HEK293 (cell line): Measurements from ENCODE around the gene SYNJ2.

Experiments used
- GLI2 ChIP-seq: fragments of 450-650 bp; formaldehyde crosslinking; IDR thresholded peaks from 2 replicates; pipeline ENCODE4; 2017; ENCODE audit warnings: missing biosample characterization, missing genetic modification characterization, low read depth, borderline replicate concordance
- KLF16 ChIP-seq: fragments of 450-650 bp; formaldehyde crosslinking; IDR thresholded peaks from 2 replicates; pipeline ENCODE4 v1.5.1; 2017; ENCODE audit warnings: missing biosample characterization, missing genetic modification characterization
- MYNN ChIP-seq: fragments of 450-650 bp; formaldehyde crosslinking; IDR thresholded peaks from 2 replicates; pipeline ENCODE4 v1.5.1; 2016; ENCODE audit warnings: missing biosample characterization, missing genetic modification characterization, borderline replicate concordance
- MZF1 ChIP-seq: fragments of 450-650 bp; formaldehyde crosslinking; IDR thresholded peaks from 2 replicates; pipeline ENCODE4 v1.5.1; 2017; ENCODE audit warnings: missing biosample characterization, missing genetic modification characterization, borderline replicate concordance
- PRDM1 ChIP-seq: fragments of 450-650 bp; formaldehyde crosslinking; IDR thresholded peaks from 2 replicates; pipeline ENCODE4; 2016; ENCODE audit warnings: missing biosample characterization, missing genetic modification characterization
- REPIN1 ChIP-seq: fragments of 450-650 bp; formaldehyde crosslinking; IDR thresholded peaks from 2 replicates; pipeline ENCODE4 v1.5.1; 2017; ENCODE audit warnings: missing biosample characterization, missing genetic modification characterization, low read depth
- YY1 ChIP-seq: fragments of 450-650 bp; formaldehyde crosslinking; IDR thresholded peaks from 2 replicates; pipeline ENCODE4 v1.5.1; 2018; ENCODE audit warnings: missing biosample characterization, missing genetic modification characterization
- ZBTB20 ChIP-seq: fragments of 450-650 bp; formaldehyde crosslinking; IDR thresholded peaks from 2 replicates; pipeline ENCODE4 v1.5.1; 2016; ENCODE audit warnings: missing biosample characterization, missing genetic modification characterization
- ZFP37 ChIP-seq: fragments of 450-650 bp; formaldehyde crosslinking; IDR thresholded peaks from 2 replicates; pipeline ENCODE4 v1.5.1; 2016; ENCODE audit warnings: missing biosample characterization, missing genetic modification characterization
- ZNF138 ChIP-seq: fragments of 450-650 bp; formaldehyde crosslinking; IDR thresholded peaks from 2 replicates; pipeline ENCODE4 v1.5.1; 2016; ENCODE audit warnings: missing biosample characterization, missing genetic modification characterization, borderline replicate concordance
- ZNF184 ChIP-seq: fragments of 450-650 bp; IDR thresholded peaks from 2 replicates; pipeline ENCODE4 v1.5.1; 2018; ENCODE audit warnings: missing biosample characterization, mild to moderate bottlenecking, missing genetic modification characterization
- ZNF423 ChIP-seq: fragments of 450-650 bp; formaldehyde crosslinking; IDR thresholded peaks from 2 replicates; pipeline ENCODE4 v1.5.1; 2016; ENCODE audit warnings: missing biosample characterization, missing genetic modification characterization
- ZNF433 ChIP-seq: fragments of 450-650 bp; formaldehyde crosslinking; IDR thresholded peaks from 2 replicates; pipeline ENCODE4 v1.5.1; 2016; ENCODE audit warnings: missing biosample characterization, missing genetic modification characterization, low read depth
- ZNF561 ChIP-seq: fragments of 450-650 bp; IDR thresholded peaks from 2 replicates; pipeline ENCODE4 v1.5.1; 2018; ENCODE audit warnings: missing biosample characterization, missing genetic modification characterization, borderline replicate concordance
- ZNF610 ChIP-seq: fragments of 450-650 bp; formaldehyde crosslinking; IDR thresholded peaks from 2 replicates; pipeline ENCODE4 v1.5.1; 2016; ENCODE audit warnings: missing biosample characterization, missing genetic modification characterization, borderline replicate concordance
- ZNF623 ChIP-seq: fragments of 450-650 bp; formaldehyde crosslinking; IDR thresholded peaks from 2 replicates; pipeline ENCODE4 v1.5.1; 2016; ENCODE audit warnings: missing biosample characterization, missing genetic modification characterization
- ZNF654 ChIP-seq: fragments of 450-650 bp; formaldehyde crosslinking; IDR thresholded peaks from 2 replicates; pipeline ENCODE4 v1.5.1; 2016; ENCODE audit warnings: low read depth, missing biosample characterization, missing genetic modification characterization
- ZNF658 ChIP-seq: fragments of 450-650 bp; formaldehyde crosslinking; IDR thresholded peaks from 2 replicates; pipeline ENCODE4; 2016; ENCODE audit warnings: missing biosample characterization, missing genetic modification characterization
- ZNF677 ChIP-seq: fragments of 450-650 bp; IDR thresholded peaks from 2 replicates; pipeline ENCODE4 v1.5.0; 2018; ENCODE audit warnings: missing biosample characterization, mild to moderate bottlenecking, missing genetic modification characterization, moderate library complexity
- ZNF776 ChIP-seq: fragments of 450-650 bp; formaldehyde crosslinking; IDR thresholded peaks from 2 replicates; pipeline ENCODE4 v1.5.0; 2017; ENCODE audit warnings: missing biosample characterization, missing genetic modification characterization, borderline replicate concordance
- ZNF785 ChIP-seq: fragments of 450-650 bp; formaldehyde crosslinking; IDR thresholded peaks from 2 replicates; pipeline ENCODE4 v1.5.1; 2016; ENCODE audit warnings: missing biosample characterization, missing genetic modification characterization
- ZNF830 ChIP-seq: fragments of 450-650 bp; IDR thresholded peaks from 2 replicates; pipeline ENCODE4 v1.5.0; 2018; ENCODE audit warnings: missing biosample characterization, missing genetic modification characterization, low read depth, mild to moderate bottlenecking, moderate library complexity
- TF ChIP-seq, protein P1 (sequence below): fragments of 450-650 bp; formaldehyde crosslinking; IDR thresholded peaks from 2 replicates; pipeline ENCODE4 v1.5.1; 2016; ENCODE audit warnings: missing biosample characterization, missing genetic modification characterization
- TF ChIP-seq, protein P2 (sequence below): fragments of 450-650 bp; formaldehyde crosslinking; IDR thresholded peaks from 2 replicates; pipeline ENCODE4 v1.5.1; 2016; ENCODE audit warnings: missing biosample characterization, missing genetic modification characterization
- TF ChIP-seq, protein P3 (sequence below): fragments of 450-650 bp; formaldehyde crosslinking; IDR thresholded peaks from 2 replicates; pipeline ENCODE4 v1.5.1; 2016; ENCODE audit warnings: missing biosample characterization, missing genetic modification characterization
- TF ChIP-seq, protein P4 (sequence below): fragments of 450-650 bp; formaldehyde crosslinking; IDR thresholded peaks from 2 replicates; pipeline ENCODE4 v1.5.1; 2016; ENCODE audit warnings: missing biosample characterization, missing genetic modification characterization
- TF ChIP-seq, protein P5 (sequence below): fragments of 450-650 bp; formaldehyde crosslinking; IDR thresholded peaks from 2 replicates; pipeline ENCODE4 v1.5.1; 2016; ENCODE audit warnings: missing biosample characterization, missing genetic modification characterization

Gene SYNJ2

DNA sequence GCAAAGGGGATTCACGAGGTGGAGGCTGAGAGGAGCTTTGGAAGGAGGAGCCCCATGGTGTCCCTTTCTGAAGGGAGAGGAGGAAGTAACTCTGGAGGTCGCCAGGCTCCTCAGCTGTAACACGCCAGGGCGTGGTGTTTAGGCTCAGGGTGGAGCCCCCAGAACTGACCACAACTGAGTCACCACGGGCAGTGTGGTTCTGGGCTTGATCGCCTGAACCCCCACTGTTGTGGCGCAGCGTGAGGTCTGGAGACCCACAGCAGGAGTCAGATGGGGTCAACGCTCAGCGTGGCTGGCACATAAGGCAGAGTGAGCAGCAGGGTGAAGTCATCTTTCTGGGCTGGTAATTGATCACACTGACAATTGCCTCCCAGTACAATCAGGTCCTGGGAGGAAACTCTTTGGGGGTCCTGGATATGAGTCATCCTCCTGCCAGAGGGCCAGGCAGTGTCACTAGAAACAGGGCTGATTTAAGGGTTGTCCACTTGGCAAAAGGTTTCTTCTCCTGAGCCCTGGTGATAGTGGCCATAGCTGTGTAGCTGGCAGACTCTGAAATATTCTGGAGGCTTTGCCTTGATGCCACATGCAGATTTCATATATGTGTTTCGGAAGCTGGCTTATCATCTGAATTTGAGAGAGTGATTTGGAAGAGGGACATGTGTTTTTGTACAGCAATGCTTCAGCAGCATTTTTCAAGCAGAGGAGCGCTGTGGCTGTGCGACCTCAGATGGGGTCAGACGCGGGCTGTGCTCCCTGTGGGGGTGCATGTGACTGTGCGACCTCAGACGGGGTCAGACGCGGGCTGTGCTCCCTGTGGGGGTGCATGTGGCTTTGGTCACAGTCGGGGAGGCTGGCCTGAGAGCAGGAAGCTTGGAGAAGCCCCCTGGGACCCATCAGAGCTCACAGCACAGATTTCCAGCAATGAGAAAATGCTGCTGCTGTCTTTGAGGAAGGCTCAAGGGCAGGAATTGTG is 50.0 kb downstream of the SYNJ2 start (continued):
- TF ChIP-seq, protein P1, sequence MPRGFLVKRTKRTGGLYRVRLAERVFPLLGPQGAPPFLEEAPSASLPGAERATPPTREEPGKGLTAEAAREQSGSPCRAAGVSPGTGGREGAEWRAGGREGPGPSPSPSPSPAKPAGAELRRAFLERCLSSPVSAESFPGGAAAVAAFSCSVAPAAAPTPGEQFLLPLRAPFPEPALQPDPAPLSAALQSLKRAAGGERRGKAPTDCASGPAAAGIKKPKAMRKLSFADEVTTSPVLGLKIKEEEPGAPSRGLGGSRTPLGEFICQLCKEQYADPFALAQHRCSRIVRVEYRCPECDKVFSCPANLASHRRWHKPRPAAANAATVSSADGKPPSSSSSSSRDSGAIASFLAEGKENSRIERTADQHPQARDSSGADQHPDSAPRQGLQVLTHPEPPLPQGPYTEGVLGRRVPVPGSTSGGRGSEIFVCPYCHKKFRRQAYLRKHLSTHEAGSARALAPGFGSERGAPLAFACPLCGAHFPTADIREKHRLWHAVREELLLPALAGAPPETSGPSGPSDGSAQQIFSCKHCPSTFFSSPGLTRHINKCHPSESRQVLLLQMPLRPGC, result 0 out of 2 replicates have a peak, but pooled peaks have one; percentile 0
- no peak for TF ChIP-seq GLI2 (tag by site-specific recombination)
- TF ChIP-seq ZNF623 (tag by site-specific recombination), result no peak
- TF ChIP-seq KLF16 (tag by site-specific recombination), result no peak
- TF ChIP-seq ZNF138 (tag by site-specific recombination), result no peak
- TF ChIP-seq REPIN1, result no peak
- TF ChIP-seq ZNF677 (tag by site-specific recombination), result no peak
- TF ChIP-seq ZNF830 (tag by site-specific recombination), result no peak
- TF ChIP-seq ZFP37 (tag by site-specific recombination), result no peak
- no peak for TF ChIP-seq YY1 (tag by site-specific recombination)
- TF ChIP-seq, protein P2, sequence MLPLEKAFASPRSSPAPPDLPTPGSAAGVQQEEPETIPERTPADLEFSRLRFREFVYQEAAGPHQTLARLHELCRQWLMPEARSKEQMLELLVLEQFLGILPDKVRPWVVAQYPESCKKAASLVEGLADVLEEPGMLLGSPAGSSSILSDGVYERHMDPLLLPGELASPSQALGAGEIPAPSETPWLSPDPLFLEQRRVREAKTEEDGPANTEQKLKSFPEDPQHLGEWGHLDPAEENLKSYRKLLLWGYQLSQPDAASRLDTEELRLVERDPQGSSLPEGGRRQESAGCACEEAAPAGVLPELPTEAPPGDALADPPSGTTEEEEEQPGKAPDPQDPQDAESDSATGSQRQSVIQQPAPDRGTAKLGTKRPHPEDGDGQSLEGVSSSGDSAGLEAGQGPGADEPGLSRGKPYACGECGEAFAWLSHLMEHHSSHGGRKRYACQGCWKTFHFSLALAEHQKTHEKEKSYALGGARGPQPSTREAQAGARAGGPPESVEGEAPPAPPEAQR (tag by site-specific recombination), result no peak
- TF ChIP-seq PRDM1 (tag by site-specific recombination), result no peak
- TF ChIP-seq ZNF423 (tag by site-specific recombination), result peak; percentile 65; the same call in 1 of the 2 replicates
- no peak for TF ChIP-seq MZF1
- TF ChIP-seq ZNF610 (tag by site-specific recombination), result no peak
- TF ChIP-seq, protein P3, sequence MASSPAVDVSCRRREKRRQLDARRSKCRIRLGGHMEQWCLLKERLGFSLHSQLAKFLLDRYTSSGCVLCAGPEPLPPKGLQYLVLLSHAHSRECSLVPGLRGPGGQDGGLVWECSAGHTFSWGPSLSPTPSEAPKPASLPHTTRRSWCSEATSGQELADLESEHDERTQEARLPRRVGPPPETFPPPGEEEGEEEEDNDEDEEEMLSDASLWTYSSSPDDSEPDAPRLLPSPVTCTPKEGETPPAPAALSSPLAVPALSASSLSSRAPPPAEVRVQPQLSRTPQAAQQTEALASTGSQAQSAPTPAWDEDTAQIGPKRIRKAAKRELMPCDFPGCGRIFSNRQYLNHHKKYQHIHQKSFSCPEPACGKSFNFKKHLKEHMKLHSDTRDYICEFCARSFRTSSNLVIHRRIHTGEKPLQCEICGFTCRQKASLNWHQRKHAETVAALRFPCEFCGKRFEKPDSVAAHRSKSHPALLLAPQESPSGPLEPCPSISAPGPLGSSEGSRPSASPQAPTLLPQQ (tag by site-specific recombination), result 0 out of 2 replicates have a peak, but pooled peaks have one; percentile 26
- TF ChIP-seq, protein P4, sequence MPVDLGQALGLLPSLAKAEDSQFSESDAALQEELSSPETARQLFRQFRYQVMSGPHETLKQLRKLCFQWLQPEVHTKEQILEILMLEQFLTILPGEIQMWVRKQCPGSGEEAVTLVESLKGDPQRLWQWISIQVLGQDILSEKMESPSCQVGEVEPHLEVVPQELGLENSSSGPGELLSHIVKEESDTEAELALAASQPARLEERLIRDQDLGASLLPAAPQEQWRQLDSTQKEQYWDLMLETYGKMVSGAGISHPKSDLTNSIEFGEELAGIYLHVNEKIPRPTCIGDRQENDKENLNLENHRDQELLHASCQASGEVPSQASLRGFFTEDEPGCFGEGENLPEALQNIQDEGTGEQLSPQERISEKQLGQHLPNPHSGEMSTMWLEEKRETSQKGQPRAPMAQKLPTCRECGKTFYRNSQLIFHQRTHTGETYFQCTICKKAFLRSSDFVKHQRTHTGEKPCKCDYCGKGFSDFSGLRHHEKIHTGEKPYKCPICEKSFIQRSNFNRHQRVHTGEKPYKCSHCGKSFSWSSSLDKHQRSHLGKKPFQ, result no peak
- TF ChIP-seq ZNF785 (tag by site-specific recombination), result no peak
- TF ChIP-seq, protein P5, sequence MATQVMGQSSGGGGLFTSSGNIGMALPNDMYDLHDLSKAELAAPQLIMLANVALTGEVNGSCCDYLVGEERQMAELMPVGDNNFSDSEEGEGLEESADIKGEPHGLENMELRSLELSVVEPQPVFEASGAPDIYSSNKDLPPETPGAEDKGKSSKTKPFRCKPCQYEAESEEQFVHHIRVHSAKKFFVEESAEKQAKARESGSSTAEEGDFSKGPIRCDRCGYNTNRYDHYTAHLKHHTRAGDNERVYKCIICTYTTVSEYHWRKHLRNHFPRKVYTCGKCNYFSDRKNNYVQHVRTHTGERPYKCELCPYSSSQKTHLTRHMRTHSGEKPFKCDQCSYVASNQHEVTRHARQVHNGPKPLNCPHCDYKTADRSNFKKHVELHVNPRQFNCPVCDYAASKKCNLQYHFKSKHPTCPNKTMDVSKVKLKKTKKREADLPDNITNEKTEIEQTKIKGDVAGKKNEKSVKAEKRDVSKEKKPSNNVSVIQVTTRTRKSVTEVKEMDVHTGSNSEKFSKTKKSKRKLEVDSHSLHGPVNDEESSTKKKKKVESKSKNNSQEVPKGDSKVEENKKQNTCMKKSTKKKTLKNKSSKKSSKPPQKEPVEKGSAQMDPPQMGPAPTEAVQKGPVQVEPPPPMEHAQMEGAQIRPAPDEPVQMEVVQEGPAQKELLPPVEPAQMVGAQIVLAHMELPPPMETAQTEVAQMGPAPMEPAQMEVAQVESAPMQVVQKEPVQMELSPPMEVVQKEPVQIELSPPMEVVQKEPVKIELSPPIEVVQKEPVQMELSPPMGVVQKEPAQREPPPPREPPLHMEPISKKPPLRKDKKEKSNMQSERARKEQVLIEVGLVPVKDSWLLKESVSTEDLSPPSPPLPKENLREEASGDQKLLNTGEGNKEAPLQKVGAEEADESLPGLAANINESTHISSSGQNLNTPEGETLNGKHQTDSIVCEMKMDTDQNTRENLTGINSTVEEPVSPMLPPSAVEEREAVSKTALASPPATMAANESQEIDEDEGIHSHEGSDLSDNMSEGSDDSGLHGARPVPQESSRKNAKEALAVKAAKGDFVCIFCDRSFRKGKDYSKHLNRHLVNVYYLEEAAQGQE (tag by site-specific recombination), result no peak
- no peak for TF ChIP-seq ZNF776
- no peak for TF ChIP-seq ZNF184
- TF ChIP-seq MYNN (tag by site-specific recombination), result no peak; the same call in 1 of the 2 replicates
- no peak for TF ChIP-seq ZNF561 (tag by site-specific recombination)
- no peak for TF ChIP-seq ZNF658 (tag by site-specific recombination)
- TF ChIP-seq ZBTB20 (tag by site-specific recombination), result no peak
- TF ChIP-seq ZNF433 (tag by site-specific recombination), result no peak
- no peak for TF ChIP-seq ZNF654
